Transverse colon (tissue), 4 donors: ENCODE results near the gene ANAPC2. TPM values are rescaled to one million over a fixed set of nuclear protein-coding genes. Genes with fewer than 3 reads are reported as not detected.
A peak's percentile ranks its signal among the peaks of the same experiment; 100 is the strongest.

Experiments
- DNase-seq: peaks from one replicate; pipeline ENCODE4 v3.0.0-alpha.2; 2019
- H3K27ac ChIP-seq, 4 donors: fragments of 200-600 bp; sonication (generic); 2 replicates each; pipeline ENCODE4 v1.5.1; 2016 to 2018; ENCODE audit warnings: inconsistent platforms in 4 of 4
- H3K27me3 ChIP-seq: fragments of 200-600 bp; sonication (generic); 2 replicates; pipeline ENCODE4 v1.5.1; 2017; ENCODE audit warnings: inconsistent platforms
- H3K36me3 ChIP-seq, 4 donors: fragments of 200-600 bp; sonication (generic); 2 replicates each; pipeline ENCODE4 v1.5.1; 2017 to 2019; ENCODE audit warnings: inconsistent platforms in 4 of 4
- H3K4me1 ChIP-seq, 4 donors: fragments of 200-600 bp; sonication (generic); 2 replicates each; pipeline ENCODE4 v1.5.1; 2017 to 2020; ENCODE audit warnings: inconsistent platforms in 4 of 4
- H3K4me3 ChIP-seq, 4 donors: fragments of 200-600 bp; sonication (generic); 1 replicate in 1 of 4; 2 replicates in 3 of 4; pipeline versions ENCODE4 v1.5.1 to v1.6.1; 2017 to 2019; ENCODE audit warnings: inconsistent platforms in 4 of 4
- H3K9me3 ChIP-seq, 2 donors: fragments of 200-600 bp; sonication (generic); 2 replicates each; pipeline ENCODE4 v1.5.1; 2017 to 2019; ENCODE audit warnings: inconsistent platforms in 2 of 2
- CTCF ChIP-seq, 5 experiments: fragments of 200-600 bp in 3 of 5; fragments of 450-650 bp in 2 of 5; sonication (generic) in 3 of 5; IDR thresholded peaks; 1 replicate in 2 of 5; 2 replicates in 3 of 5; pipeline ENCODE4 v1.5.1; 2016 to 2017; ENCODE audit warnings: antibody characterized with exemption in 5 of 5, inconsistent platforms in 3 of 5, mild to moderate bottlenecking in 2 of 5, moderate library complexity in 1 of 5
- EP300 ChIP-seq: sonication (generic); formaldehyde crosslinking; IDR thresholded peaks from one replicate; pipeline ENCODE4 v1.6.1; 2017; ENCODE audit warnings: antibody characterized with exemption, low read depth
- POLR2A ChIP-seq: fragments of 450-650 bp; IDR thresholded peaks from one replicate; pipeline ENCODE4 v1.6.1; 2016; ENCODE audit warnings: antibody characterized with exemption, mild to moderate bottlenecking, moderate library complexity
- POLR2AphosphoS5 ChIP-seq, 3 donors: sonication (generic); formaldehyde crosslinking; IDR thresholded peaks; one replicate each; pipeline ENCODE4 v1.6.1; 2016; ENCODE audit warnings: antibody characterized with exemption in 3 of 3
- WGBS, 2 donors: methylation state at CpG; one replicate each; pipeline ENCODE4 v1.1.5; 2018; ENCODE audit warnings: low coverage in 1 of 2; 5-methylcytosine and 5-hydroxymethylcytosine counted together
- in situ Hi-C, 4 donors: fragments of 200-750 bp; cut with MboI; loops; one replicate each; pipeline versions ENCODE4 v1.15.0 to v1.15.1; 2017; ENCODE audit warnings: low sequenced_read_pairs in 3 of 4, low pct_ligation_motif_present in 1 of 4, low pct_unique_long_range_greater_than_20kb in 1 of 4
- intact Hi-C: fragments of 100-400 bp; cut with DNase I; formaldehyde crosslinking; loops from one replicate; pipeline ENCODE4 v1.15.1; 2023; ENCODE audit warnings: low total_unique reads
- total RNA-seq, 4 donors: library from RNA; depleted of rRNA; stranded (reverse); fragments of >200 nt; gene quantifications; one replicate each; pipeline ENCODE4 v1.1.0, GENCODE V29; 2016

The ANAPC2 gene
- total RNA-seq, 4 donors from 2014 or later: 37.0 to 176 (median 70.3) TPM

- 70% methylated on average over 13 of the region's 18 CpGs; no CpG with 5 or more reads in 1 of the 2 donors for WGBS, 2 donors
- Histone ChIP-seq H3K9me3 (no peaks in the 10 kb centered on the region), H3K27ac (no peak overlapping the region), H3K27me3 (peaks cover 36% of the 10 kb centered on the region), H3K4me1 (peaks cover 14 to 52% (median 36%) of the 10 kb centered on the region in 4 donors), H3K4me3 (no peak overlapping the region), H3K36me3 (no peaks in the 10 kb centered on the region)
- no peak for DNase-seq
- in situ Hi-C loops (loop anchor here in 1 of 4 donors (10.0 kb wide), 1 partner anchor 102 kb away; no protein-coding TSS in a partner anchor), intact Hi-C loops (loop anchor here (5.0 kb wide), 1 partner anchor 99 kb away; no protein-coding TSS in a partner anchor)
- no peak for TF ChIP-seq POLR2A
- no peak for TF ChIP-seq POLR2AphosphoS5 (IDR thresholded peaks at IDR 0.05)
- TF ChIP-seq EP300: no peak
- no peak for TF ChIP-seq CTCF (IDR thresholded peaks at IDR 0.05)
These were observed 38.1 kb upstream of the ANAPC2 start for GRCh38 chr9:137226338-137227053.

GRCh38 chr9:137225699-137226331 lies 37.5 kb upstream of the ANAPC2 start:
- H3K4me1 ChIP-seq: peaks cover 18 to 54% (median 38%) of the 10 kb centered on the region in 4 donors
- 85% methylated on average over 14 of the region's 21 CpGs; no CpG with 5 or more reads in 1 of the 2 donors for WGBS, 2 donors
- in situ Hi-C loops: loop anchor here in 1 of 4 donors (10.0 kb wide), 1 partner anchor 101 kb away; no protein-coding TSS in a partner anchor
- intact Hi-C loops: loop anchor here (5.0 kb wide), 1 partner anchor 99 kb away; no protein-coding TSS in a partner anchor
- H3K27ac ChIP-seq: no peak overlapping the region
- H3K27me3 ChIP-seq: peaks cover 29% of the 10 kb centered on the region
- DNase-seq: no peak
- H3K9me3 ChIP-seq: no peaks in the 10 kb centered on the region
- TF ChIP-seq CTCF (IDR thresholded peaks at IDR 0.05) (no peak), POLR2AphosphoS5 (IDR thresholded peaks at IDR 0.05) (no peak), EP300 (no peak), POLR2A (no peak)
- H3K4me3 ChIP-seq: no peak overlapping the region
- no peaks in the 10 kb centered on the region for H3K36me3 ChIP-seq

GRCh38 chr9:137224830-137225694 lies 36.7 kb upstream of the ANAPC2 start, which contains the start of gene CYSRT1:
TSS of gene CYSRT1 (plus strand) at chr9:137225174. CDS start at chr9:137225622, 448 bp downstream.
- H3K4me1 ChIP-seq: peaks cover 18 to 49% (median 36%) of the 10 kb centered on the region in 4 donors
- peak within 1 kb of the TSS; percentile 56 to 98 (median 70) for H3K4me3 ChIP-seq
- no peak for TF ChIP-seq CTCF (IDR thresholded peaks at IDR 0.05)
- TF ChIP-seq POLR2AphosphoS5 (IDR thresholded peaks at IDR 0.05): no peak
- no peak for TF ChIP-seq EP300
- no peak for TF ChIP-seq POLR2A
- no peak for DNase-seq
- H3K36me3 ChIP-seq: no peaks in the 10 kb centered on the region
- in situ Hi-C loops: loop anchor here in 2 of 4 donors (10.0 to 25.0 kb wide), 2 partner anchors 100 to 113 kb away; partner anchors contain the start of gene DPP7 (in 1 of the 2)
- intact Hi-C loops: loop anchor here (5.0 kb wide), 1 partner anchor 98 kb away; no protein-coding TSS in a partner anchor
- peaks cover 21% of the 10 kb centered on the region for H3K27me3 ChIP-seq
- peak within 1 kb of the TSS; percentile 91 to 96 (median 92) for H3K27ac ChIP-seq
- 47% methylated on average over 20 of the region's 23 CpGs; no CpG with 5 or more reads in 1 of the 2 donors for WGBS, 2 donors
- no peaks in the 10 kb centered on the region for H3K9me3 ChIP-seq
